GM12878 (cell line): ENCODE results near the gene NPM3. TPM values are rescaled to one million over a fixed set of nuclear protein-coding genes. Genes with fewer than 3 reads are reported as not detected.

ENCODE experiments used
- CREM ChIP-seq: IDR thresholded peaks from 2 replicates; pipeline ENCODE4 v1.6.1; 2014; ENCODE audit warnings: antibody characterized with exemption, low read depth
- E2F8 ChIP-seq: fragments of 450-650 bp; IDR thresholded peaks from 2 replicates; pipeline ENCODE4 v1.6.1; 2018; ENCODE audit warnings: mild to moderate bottlenecking, low read depth, moderate library complexity; ENCODE audit not compliant: partially characterized antibody
- EP300 ChIP-seq, 2 experiments: fragments of 150-350 bp in 1 of 2; IDR thresholded peaks; 2 replicates each; pipeline ENCODE4 v1.6.1; 2011 to 2012; ENCODE audit warnings: low read depth in 2 of 2, low read length in 2 of 2, borderline replicate concordance in 1 of 2, improper control_type of control experiment in 1 of 2, inconsistent platforms in 1 of 2; ENCODE audit not compliant: control insufficient read depth in 1 of 2
- NFXL1 ChIP-seq: fragments of 450-650 bp; IDR thresholded peaks from 2 replicates; pipeline ENCODE4 v1.6.1; 2017; ENCODE audit warnings: antibody characterized with exemption, mild to moderate bottlenecking, borderline replicate concordance
- POU2F2 ChIP-seq: IDR thresholded peaks from 3 replicates; pipeline ENCODE4 v1.6.1; 2011; ENCODE audit warnings: low read depth, mild to moderate bottlenecking, low read length, borderline replicate concordance
- ZSCAN29 ChIP-seq: fragments of 450-650 bp; IDR thresholded peaks from 2 replicates; pipeline ENCODE4 v1.6.1; 2017; ENCODE audit warnings: mild to moderate bottlenecking, moderate library complexity
- polyA plus RNA-seq, 11 experiments: library from polyadenylated mRNA; depleted of rRNA in 4 of 11; unstranded in 6 of 11; stranded (reverse) in 5 of 11; fragments of >200 nt; fragmentation: Nextera tagmentation in 4 of 11; fragmentation: Illumina TruSeq in 1 of 11; extraction: Ambion mirVana in 4 of 11; extraction: Trizol in 1 of 11; gene quantifications; 1 replicate in 1 of 11; 2 replicates in 10 of 11; pipeline versions ENCODE4 v1.2.1 to v1.2.3, GENCODE V29; 2011 to 2016; ENCODE audit warnings: inconsistent platforms in 2 of 11, missing spikeins in 2 of 11, low read depth in 1 of 11
- total RNA-seq, 4 experiments: library from RNA; depleted of rRNA in 3 of 4; stranded (reverse); fragments of >200 nt in 3 of 4; fragmentation: Illumina TruSeq in 1 of 4; extraction: Trizol in 1 of 4; gene quantifications; 2 replicates each; pipeline versions ENCODE4 v1.2.1 to v1.2.3, GENCODE V29; 2013 to 2021
- TF ChIP-seq, protein P1 (sequence below): IDR thresholded peaks from 2 replicates; pipeline ENCODE4 v1.6.1; 2011; ENCODE audit warnings: borderline replicate concordance, low read depth, mild to moderate bottlenecking, moderate library complexity, mixed read lengths, low read length; ENCODE audit not compliant: insufficient read depth; ENCODE audit errors: extremely low read length
- TF ChIP-seq, protein P2 (sequence below): fragments of 450-650 bp; IDR thresholded peaks from 2 replicates; pipeline ENCODE4 v1.6.1; 2017; ENCODE audit warnings: antibody characterized with exemption, mild to moderate bottlenecking, moderate library complexity

The NPM3 gene
- total and polyA plus RNA-seq, 10 of the 15 experiments (the other 5 are each of a cell fraction or from before 2014, with no cell fraction given): 13.0 to 171 (median 93.3) TPM

- TF ChIP-seq E2F8: no peak
- no peak for TF ChIP-seq CREM
- TF ChIP-seq POU2F2: no peak
- TF ChIP-seq, protein P1, sequence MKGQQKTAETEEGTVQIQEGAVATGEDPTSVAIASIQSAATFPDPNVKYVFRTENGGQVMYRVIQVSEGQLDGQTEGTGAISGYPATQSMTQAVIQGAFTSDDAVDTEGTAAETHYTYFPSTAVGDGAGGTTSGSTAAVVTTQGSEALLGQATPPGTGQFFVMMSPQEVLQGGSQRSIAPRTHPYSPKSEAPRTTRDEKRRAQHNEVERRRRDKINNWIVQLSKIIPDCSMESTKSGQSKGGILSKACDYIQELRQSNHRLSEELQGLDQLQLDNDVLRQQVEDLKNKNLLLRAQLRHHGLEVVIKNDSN: no peak
- TF ChIP-seq, protein P2, sequence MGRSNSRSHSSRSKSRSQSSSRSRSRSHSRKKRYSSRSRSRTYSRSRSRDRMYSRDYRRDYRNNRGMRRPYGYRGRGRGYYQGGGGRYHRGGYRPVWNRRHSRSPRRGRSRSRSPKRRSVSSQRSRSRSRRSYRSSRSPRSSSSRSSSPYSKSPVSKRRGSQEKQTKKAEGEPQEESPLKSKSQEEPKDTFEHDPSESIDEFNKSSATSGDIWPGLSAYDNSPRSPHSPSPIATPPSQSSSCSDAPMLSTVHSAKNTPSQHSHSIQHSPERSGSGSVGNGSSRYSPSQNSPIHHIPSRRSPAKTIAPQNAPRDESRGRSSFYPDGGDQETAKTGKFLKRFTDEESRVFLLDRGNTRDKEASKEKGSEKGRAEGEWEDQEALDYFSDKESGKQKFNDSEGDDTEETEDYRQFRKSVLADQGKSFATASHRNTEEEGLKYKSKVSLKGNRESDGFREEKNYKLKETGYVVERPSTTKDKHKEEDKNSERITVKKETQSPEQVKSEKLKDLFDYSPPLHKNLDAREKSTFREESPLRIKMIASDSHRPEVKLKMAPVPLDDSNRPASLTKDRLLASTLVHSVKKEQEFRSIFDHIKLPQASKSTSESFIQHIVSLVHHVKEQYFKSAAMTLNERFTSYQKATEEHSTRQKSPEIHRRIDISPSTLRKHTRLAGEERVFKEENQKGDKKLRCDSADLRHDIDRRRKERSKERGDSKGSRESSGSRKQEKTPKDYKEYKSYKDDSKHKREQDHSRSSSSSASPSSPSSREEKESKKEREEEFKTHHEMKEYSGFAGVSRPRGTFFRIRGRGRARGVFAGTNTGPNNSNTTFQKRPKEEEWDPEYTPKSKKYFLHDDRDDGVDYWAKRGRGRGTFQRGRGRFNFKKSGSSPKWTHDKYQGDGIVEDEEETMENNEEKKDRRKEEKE: no peak
- TF ChIP-seq NFXL1: no peak
- TF ChIP-seq ZSCAN29: no peak
- no peak for TF ChIP-seq EP300 (IDR thresholded peaks at IDR 0.05; ENCODE audit: borderline replicate concordance in 1 of 2, control insufficient read depth in 1 of 2, low read depth in 2 of 2, low read length in 2 of 2)
These were observed 12.7 kb downstream of the NPM3 start (continued) for GRCh38 chr10:101770331-101771215.
